Fibroblast of lung (primary cell): Measurements from ENCODE around the gene CCDC89.

ENCODE experiments used
- EZH2 ChIP-seq: IDR thresholded peaks from 2 replicates; pipeline ENCODE4 v1.5.1; 2012; ENCODE audit warnings: low read length, control low read depth, mild to moderate bottlenecking; ENCODE audit errors: missing control alignments
- TF ChIP-seq, protein P1 (sequence below), 2 donors: IDR thresholded peaks in 1 of 2; conservative IDR thresholded peaks in 1 of 2; 1 replicate in 1 of 2; 2 replicates in 1 of 2; pipeline ENCODE4 v1.5.1; 2011 to 2012; ENCODE audit warnings: low read length in 2 of 2, control low read depth in 1 of 2, inconsistent platforms in 1 of 2, low read depth in 1 of 2, mild to moderate bottlenecking in 1 of 2

DNA sequence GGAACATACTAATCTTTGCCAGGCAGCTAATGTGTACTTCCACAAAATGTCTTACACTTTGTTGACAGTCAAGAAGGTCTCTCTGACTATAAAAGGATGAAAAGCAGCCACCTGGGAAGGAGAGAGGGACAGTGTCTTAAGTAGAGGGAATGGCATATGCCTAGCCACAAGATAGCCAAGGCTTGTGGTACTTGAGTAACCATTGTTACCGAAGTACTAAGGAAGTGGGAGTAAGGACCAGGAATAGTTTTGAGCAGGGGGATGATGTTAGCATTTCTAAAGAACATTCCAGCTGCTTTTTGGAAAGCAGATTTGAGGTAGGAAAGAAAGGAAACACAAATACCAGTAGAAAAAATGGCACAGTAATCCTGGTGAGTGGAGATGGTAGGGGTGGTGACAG lies 34.9 kb downstream of the CCDC89 start:
- TF ChIP-seq, protein P1, sequence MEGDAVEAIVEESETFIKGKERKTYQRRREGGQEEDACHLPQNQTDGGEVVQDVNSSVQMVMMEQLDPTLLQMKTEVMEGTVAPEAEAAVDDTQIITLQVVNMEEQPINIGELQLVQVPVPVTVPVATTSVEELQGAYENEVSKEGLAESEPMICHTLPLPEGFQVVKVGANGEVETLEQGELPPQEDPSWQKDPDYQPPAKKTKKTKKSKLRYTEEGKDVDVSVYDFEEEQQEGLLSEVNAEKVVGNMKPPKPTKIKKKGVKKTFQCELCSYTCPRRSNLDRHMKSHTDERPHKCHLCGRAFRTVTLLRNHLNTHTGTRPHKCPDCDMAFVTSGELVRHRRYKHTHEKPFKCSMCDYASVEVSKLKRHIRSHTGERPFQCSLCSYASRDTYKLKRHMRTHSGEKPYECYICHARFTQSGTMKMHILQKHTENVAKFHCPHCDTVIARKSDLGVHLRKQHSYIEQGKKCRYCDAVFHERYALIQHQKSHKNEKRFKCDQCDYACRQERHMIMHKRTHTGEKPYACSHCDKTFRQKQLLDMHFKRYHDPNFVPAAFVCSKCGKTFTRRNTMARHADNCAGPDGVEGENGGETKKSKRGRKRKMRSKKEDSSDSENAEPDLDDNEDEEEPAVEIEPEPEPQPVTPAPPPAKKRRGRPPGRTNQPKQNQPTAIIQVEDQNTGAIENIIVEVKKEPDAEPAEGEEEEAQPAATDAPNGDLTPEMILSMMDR (conservative IDR thresholded peaks at IDR 0.05 in 1 of 2, IDR thresholded peaks at IDR 0.05 in 1 of 2; ENCODE audit: low read depth in 1 of 2, low read length in 2 of 2) = no peak
- TF ChIP-seq EZH2 = no peak
